GM19099 (cell line): ENCODE results near the gene TNS4.

Experiments used
- POLR2A ChIP-seq: IDR thresholded peaks from 3 replicates; pipeline ENCODE4 v1.6.1; 2011; ENCODE audit warnings: low read depth; ENCODE audit not compliant: insufficient read length; ENCODE audit errors: extremely low read depth

The TNS4 gene

DNA sequence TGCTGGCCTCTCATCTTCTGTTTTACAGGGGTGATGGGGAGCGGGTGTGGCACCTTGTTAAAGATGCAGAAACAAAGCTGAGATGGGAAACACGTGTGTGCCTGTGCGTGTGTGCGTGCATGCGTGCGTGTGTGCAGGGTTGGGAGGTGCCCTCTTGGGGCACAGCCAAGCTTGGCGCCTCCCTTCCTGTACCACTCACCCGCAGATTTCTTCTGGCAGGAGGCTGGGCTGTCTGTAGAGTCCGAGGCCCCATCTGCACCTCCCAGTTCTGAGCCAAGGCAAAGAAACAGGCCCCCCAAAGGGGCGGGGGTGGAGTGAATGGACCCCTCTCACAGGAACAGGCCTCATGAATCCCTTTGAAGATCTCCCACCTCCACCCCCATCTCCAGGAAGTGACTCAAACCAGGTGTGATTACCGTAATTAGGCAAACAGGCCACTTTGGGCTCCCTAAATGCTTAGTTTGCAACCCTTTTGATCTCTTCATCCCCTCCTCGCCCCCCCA is 20.9 kb downstream of the TNS4 start:
- no peak for TF ChIP-seq POLR2A

- TF ChIP-seq POLR2A = no peak
These were observed 21.5 kb downstream of the TNS4 start for GRCh38 chr17:40479754-40480480.

GRCh38 chr17:40478486-40478885 is 22.9 kb downstream of the TNS4 start:
- no peak for TF ChIP-seq POLR2A

DNA sequence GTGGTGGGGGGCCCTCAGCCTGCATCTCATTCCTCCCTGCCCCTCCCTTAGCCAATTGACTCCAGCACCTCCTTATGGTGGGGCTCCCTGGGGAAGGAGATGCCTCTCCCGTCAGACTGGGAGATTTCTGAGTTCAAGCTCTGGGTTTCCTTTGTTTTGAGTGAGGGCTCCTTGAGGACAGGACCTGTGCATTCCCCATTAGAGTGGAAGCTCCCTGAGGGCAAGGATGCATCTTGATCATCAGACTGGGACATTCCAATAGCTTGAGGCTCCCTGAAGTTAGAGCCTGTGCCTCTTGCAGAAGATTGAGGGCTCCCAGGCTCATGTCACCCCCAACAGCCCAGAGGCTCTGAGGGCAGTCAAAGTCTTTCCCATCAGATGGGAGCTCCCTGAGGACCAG is 23.6 kb downstream of the TNS4 start:
- no peak for TF ChIP-seq POLR2A

- TF ChIP-seq POLR2A = no peak
These were observed 26.1 kb downstream of the TNS4 start for GRCh38 chr17:40475234-40475908.

GRCh38 chr17:40474419-40475002 is 26.9 kb downstream of the TNS4 start:
- TF ChIP-seq POLR2A = no peak

DNA sequence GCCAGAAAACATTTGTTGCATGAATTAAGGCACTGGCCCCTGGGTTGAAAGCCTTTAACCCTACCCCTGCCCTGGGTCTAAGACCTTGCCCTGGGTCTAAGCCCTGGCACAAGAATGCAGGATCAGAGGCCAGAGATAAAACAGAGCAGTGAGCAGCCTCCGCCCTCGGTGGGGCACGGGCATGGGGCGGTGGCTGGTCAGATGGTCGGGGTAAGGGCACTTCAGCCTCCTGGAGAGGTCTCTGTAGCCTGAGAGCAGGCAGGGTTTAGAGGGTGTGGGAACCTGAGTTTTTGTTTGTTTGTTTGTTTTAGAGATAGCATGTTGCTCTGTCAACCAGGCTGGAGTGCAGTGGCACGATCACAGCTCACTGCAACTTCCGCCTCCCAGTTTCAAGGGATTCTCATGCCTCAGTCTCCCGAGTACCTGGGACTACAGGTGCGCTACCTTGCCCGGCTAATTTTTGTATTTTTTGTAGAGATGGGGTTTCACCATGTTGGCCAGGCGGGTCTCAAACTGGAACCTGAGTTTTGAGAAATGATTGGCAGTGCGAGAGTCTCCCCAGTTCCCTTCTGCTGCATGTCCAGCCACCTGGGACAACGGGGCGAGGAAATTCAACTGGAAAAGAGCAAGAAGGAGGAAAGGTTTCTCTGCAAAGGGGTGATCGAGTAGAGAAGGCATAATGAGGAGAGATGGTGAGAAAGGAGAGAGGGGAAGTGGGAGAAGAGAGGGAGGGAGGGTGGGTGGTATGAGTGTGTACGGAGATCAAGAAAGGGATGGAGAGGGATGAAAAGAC is 27.7 kb downstream of the TNS4 start:
- TF ChIP-seq POLR2A = no peak

DNA sequence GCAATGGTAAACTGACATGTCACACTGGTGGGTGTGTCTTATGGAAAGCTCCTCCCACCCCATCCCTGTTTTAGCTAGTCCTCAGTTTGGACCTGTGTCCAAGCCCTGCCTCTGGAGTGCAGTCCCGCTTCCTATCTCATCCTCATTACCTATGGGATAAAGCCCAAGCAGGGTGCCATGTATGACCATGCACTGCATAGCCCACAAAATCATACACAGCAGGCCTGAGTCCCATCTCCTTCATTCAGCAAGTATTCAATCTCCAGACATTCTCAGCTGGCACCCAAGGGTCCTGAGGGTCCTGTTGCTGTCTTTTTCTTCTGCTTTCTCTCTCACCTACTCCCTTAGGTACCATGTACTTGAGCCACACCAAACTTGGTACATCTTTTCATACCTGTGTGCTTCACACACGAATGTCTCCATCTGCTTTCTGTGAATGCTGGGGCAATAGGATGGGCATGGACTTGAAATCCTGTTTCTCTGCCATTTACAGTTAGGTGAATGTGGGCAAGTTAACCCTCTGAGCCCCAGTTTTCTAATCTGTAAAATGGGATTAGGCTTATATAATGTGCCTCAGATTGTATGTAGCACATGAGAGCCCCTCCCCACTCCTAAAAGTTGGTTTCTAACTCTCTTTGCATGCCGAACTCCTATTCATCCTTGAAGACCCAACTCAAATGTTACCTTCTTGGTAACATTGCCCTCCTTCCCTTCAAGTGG is 28.5 kb downstream of the TNS4 start:
- TF ChIP-seq POLR2A = no peak

GRCh38 chr17:40471846-40472732 is 29.3 kb downstream of the TNS4 start:
- no peak for TF ChIP-seq POLR2A

DNA sequence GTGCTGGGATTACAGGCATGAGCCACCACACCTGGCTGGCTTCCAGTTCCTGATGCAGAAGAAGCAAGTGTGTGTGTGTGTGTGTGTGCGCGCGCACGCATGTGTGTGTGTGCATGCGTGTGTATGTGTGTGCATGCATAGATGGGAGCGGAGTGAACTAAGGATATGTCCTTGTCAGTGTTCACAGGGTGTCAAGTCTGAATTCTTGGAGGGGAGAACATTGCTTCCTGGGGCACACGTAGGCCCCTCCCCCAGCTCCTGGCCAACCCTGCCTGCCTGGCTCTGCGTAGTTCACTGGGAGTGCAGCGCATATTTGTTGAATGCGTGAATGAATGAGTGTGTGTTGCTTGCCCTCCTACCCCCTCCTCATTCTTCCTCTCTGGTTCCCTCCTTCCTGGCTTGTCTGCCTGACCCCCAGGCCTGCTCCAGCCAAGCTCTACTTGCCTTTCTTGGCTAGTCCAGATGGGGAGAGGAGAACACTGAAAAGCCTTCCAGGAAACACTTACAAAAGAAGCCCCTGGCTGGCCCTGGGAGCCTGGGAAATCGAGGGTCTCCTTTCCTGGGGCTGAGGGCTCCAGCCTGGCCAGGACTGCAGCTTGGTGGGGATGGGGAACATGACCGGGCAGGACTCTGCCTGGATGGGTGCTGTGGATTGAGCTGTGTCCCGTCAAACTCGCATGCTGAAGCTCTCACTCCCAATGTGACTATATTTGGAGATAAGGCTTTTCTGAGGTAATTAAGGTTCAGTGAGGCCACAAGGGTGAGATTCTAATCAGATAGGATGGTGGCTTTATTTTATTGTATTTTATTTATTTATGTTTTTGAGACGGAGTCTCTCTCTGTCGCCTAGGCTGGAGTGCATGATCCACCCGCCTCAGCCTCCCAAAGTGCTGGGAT is 30.2 kb downstream of the TNS4 start:
- no peak for TF ChIP-seq POLR2A

GRCh38 chr17:40469805-40470675 is 31.4 kb downstream of the TNS4 start:
- no peak for TF ChIP-seq POLR2A

- TF ChIP-seq POLR2A = no peak
These were observed 32.9 kb downstream of the TNS4 start for GRCh38 chr17:40468560-40468959.
